ENCODE data around the gene NIPSNAP2.

Gene NIPSNAP2

GRCh38 chr7:55973747-55974250 lies 9.4 kb downstream of the NIPSNAP2 start:
- DNase-seq (ENCODE audit: low spot score), result no peak
- TF ChIP-seq, protein P1, sequence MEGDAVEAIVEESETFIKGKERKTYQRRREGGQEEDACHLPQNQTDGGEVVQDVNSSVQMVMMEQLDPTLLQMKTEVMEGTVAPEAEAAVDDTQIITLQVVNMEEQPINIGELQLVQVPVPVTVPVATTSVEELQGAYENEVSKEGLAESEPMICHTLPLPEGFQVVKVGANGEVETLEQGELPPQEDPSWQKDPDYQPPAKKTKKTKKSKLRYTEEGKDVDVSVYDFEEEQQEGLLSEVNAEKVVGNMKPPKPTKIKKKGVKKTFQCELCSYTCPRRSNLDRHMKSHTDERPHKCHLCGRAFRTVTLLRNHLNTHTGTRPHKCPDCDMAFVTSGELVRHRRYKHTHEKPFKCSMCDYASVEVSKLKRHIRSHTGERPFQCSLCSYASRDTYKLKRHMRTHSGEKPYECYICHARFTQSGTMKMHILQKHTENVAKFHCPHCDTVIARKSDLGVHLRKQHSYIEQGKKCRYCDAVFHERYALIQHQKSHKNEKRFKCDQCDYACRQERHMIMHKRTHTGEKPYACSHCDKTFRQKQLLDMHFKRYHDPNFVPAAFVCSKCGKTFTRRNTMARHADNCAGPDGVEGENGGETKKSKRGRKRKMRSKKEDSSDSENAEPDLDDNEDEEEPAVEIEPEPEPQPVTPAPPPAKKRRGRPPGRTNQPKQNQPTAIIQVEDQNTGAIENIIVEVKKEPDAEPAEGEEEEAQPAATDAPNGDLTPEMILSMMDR (IDR thresholded peaks at IDR 0.05; ENCODE audit: borderline replicate concordance, control extremely low read depth, extremely low read depth, insufficient read depth, missing control alignments), result no peak
- in situ Hi-C loops (cut with MboI; ENCODE audit: low sequenced_read_pairs, unreplicated experiment), result no loop called here

- TF ChIP-seq, protein P1 (IDR thresholded peaks at IDR 0.05; ENCODE audit: borderline replicate concordance, control extremely low read depth, extremely low read depth, insufficient read depth, missing control alignments), result no peak
- no peak for DNase-seq (ENCODE audit: low spot score)
- in situ Hi-C loops (cut with MboI; ENCODE audit: low sequenced_read_pairs, unreplicated experiment), result no loop called here
Measured at GRCh38 chr7:55975988-55976633, 11.7 kb downstream of the NIPSNAP2 start.

DNA sequence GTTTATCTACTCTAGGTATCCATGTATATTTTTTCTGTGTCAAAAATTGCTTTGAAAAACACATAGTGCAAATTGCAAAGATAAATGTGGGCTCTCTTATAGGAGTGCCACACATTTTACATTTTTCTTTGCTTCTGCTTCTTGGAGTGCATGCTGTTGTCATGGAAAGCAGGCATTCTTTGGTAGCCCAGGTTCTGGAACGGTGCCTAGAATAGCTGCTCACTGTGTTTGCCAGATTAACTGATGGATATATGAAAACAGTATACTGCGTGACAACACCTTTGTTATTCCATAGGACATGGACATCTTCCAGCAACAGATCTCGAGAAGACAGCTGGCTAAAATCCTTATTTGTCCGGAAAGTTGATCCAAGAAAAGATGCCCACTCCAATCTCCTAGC lies 13.4 kb downstream of the NIPSNAP2 start:
- in situ Hi-C loops (cut with MboI; ENCODE audit: low sequenced_read_pairs, unreplicated experiment), result no loop called here
- no peak for DNase-seq (ENCODE audit: low spot score)
- TF ChIP-seq, protein P1 (IDR thresholded peaks at IDR 0.05; ENCODE audit: borderline replicate concordance, control extremely low read depth, extremely low read depth, insufficient read depth, missing control alignments), result no peak

GRCh38 chr7:55980266-55980665 lies 15.9 kb downstream of the NIPSNAP2 start:
- DNase-seq (ENCODE audit: low spot score), result no peak
- in situ Hi-C loops (cut with MboI; ENCODE audit: low sequenced_read_pairs, unreplicated experiment), result no loop called here
- TF ChIP-seq, protein P1 (IDR thresholded peaks at IDR 0.05; ENCODE audit: borderline replicate concordance, control extremely low read depth, extremely low read depth, insufficient read depth, missing control alignments), result no peak

GRCh38 chr7:55983537-55983936 lies 19.2 kb downstream of the NIPSNAP2 start:
- TF ChIP-seq, protein P1 (IDR thresholded peaks at IDR 0.05; ENCODE audit: borderline replicate concordance, control extremely low read depth, extremely low read depth, insufficient read depth, missing control alignments), result no peak
- in situ Hi-C loops (cut with MboI; ENCODE audit: low sequenced_read_pairs, unreplicated experiment), result no loop called here

GRCh38 chr7:55992346-55992745 lies 28.0 kb downstream of the NIPSNAP2 start:
- TF ChIP-seq, protein P1 (IDR thresholded peaks at IDR 0.05; ENCODE audit: borderline replicate concordance, control extremely low read depth, extremely low read depth, insufficient read depth, missing control alignments), result no peak
- in situ Hi-C loops (cut with MboI; ENCODE audit: low sequenced_read_pairs, unreplicated experiment), result no loop called here
- DNase-seq (ENCODE audit: low spot score), result no peak

More at GRCh38 chr7:55983537-55983936, 19.2 kb downstream of the NIPSNAP2 start:
- DNase-seq (ENCODE audit: low spot score), result no peak
